Omental fat pad (tissue), 4 donors: ENCODE data around the gene CPLX3. TPM values are rescaled to one million over a fixed set of nuclear protein-coding genes. Genes with fewer than 3 reads are reported as not detected.

ENCODE experiments used
- ATAC-seq: fragments of 150-250 bp; one replicate; pipeline ENCODE4 v1.9.1; 2016; ENCODE audit warnings: mild to moderate bottlenecking, moderate library complexity; ENCODE audit not compliant: low FRiP score
- DNase-seq: peaks from one replicate; pipeline ENCODE4 v3.0.0-alpha.2; 2019; ENCODE audit warnings: low spot score
- total RNA-seq, 4 donors: library from RNA; depleted of rRNA; stranded (reverse); fragments of >200 nt; gene quantifications; one replicate each; pipeline ENCODE4 v1.1.0, GENCODE V29; 2016
- TF ChIP-seq, protein P1 (sequence below), 3 donors: fragments of 450-650 bp; IDR thresholded peaks; one replicate each; pipeline ENCODE4 v1.5.1; 2016 to 2017; ENCODE audit warnings: antibody characterized with exemption in 3 of 3, mild to moderate bottlenecking in 3 of 3, moderate library complexity in 2 of 3

Gene CPLX3
- total RNA-seq, 4 donors from 2014 or later: not detected

DNA sequence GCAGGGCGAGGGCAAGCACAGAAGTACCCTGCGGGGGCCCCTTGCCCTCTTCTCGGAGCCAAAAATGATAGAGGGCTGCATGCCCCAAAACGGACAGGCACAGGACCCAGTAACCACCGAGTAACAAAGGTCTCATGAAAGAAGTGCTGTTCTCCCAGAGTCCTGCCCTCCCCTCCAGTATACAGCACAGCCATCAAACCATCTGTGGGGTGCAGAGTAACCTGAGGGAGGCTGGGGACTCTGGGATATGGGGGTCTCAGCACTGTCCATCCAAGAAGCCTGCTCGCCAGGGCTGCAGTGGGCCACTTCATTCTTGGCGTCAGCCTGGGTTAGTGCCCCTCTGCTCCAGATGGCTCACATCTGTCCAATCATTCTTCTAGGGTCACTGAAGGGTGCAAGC lies 10.4 kb downstream of the CPLX3 start:
- no peak for DNase-seq
- no peak for ATAC-seq
- TF ChIP-seq, protein P1, sequence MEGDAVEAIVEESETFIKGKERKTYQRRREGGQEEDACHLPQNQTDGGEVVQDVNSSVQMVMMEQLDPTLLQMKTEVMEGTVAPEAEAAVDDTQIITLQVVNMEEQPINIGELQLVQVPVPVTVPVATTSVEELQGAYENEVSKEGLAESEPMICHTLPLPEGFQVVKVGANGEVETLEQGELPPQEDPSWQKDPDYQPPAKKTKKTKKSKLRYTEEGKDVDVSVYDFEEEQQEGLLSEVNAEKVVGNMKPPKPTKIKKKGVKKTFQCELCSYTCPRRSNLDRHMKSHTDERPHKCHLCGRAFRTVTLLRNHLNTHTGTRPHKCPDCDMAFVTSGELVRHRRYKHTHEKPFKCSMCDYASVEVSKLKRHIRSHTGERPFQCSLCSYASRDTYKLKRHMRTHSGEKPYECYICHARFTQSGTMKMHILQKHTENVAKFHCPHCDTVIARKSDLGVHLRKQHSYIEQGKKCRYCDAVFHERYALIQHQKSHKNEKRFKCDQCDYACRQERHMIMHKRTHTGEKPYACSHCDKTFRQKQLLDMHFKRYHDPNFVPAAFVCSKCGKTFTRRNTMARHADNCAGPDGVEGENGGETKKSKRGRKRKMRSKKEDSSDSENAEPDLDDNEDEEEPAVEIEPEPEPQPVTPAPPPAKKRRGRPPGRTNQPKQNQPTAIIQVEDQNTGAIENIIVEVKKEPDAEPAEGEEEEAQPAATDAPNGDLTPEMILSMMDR (IDR thresholded peaks at IDR 0.05): no peak

DNA sequence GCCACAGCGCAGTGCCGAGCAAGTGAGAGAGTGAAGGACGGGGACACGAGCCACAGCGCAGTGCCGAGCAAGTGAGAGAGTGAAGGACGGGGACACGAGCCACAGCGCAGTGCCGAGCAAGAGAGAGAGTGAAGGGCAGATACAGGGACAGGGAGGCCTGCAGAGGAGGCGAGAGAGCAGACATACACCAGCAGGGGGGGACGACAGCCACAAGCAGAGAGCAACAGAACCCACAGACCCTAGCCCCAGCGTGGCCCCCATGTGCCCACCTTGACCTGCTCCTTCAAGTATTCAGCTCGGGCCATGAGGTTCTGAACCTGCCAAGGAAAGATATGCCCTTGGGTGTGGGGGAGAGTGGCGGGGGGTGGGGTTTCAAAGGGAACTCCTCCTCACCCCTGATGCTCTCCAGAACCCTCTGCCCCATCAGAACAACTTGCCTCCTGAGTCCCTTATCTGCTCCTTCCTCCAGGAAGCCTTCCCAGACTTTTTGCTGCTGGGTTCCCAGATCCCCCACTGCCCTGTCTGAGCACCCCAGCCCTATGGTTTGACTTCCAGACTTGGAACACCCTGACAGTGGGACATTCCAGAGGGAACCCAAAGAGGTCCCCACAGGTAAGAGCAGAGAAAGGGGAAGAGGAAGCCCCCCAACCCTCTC lies 11.2 kb downstream of the CPLX3 start:
- no peak for DNase-seq
- TF ChIP-seq, protein P1 (IDR thresholded peaks at IDR 0.05): no peak
- no peak for ATAC-seq

DNA sequence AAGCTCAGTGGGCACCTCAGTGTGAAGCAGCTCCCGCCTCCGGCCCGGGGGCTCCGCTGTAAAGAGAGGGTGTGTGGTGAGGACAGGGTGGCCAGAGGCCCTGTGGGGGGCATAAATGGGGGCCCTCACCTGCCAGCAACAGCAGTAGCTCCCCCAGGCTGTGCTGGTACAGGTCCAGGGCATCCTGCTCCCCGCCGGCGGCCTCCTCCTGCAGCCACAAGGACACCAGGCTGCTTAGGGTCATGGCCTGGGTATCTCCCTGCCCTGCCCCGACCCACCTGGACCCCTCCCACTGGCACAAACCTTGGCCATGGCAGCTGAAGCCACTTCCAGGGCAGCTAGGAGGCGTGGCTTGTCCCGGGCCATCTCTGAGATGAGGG lies 11.7 kb downstream of the CPLX3 start:
- ATAC-seq (no peak), DNase-seq (no peak)
- TF ChIP-seq, protein P1 (IDR thresholded peaks at IDR 0.05): no peak

DNA sequence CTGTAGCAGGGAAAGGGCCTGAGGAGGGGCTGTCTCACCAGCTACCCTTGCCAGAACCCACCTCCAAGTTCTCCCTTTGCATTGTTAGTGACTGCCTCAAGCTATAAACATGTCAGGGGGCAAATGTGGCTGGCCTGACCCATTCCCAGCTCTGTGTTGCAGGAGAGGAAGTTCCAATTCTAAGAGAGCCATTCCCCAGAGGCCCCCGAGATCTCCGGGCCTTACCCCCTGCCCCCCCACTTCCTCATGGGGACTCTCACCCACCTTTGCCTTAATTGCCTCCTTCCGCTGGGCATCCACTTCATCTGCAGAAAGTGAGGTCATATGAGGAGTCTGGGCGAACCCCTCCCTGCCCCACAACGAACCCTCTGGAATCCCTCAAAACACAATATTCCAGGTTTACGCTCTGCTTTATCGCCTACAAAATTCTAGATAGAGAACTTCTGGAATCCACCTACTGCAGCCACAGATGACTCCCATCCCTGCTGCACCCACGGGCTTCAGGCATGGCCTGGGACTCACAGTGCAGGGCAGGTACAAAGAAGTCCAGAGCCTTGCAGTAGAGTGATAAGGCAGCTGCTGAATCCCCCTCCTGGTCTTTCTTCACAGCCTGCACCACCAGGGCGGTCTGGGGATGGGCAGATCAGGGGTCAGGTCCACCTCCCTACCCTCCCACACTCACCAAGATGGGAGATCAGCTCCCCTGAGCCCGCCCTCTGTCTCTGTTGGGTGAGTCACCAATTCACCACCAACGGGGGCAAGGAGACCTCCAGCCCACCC lies 12.5 kb downstream of the CPLX3 start:
- ATAC-seq: no peak
- TF ChIP-seq, protein P1 (IDR thresholded peaks at IDR 0.05): no peak
- DNase-seq: no peak

DNA sequence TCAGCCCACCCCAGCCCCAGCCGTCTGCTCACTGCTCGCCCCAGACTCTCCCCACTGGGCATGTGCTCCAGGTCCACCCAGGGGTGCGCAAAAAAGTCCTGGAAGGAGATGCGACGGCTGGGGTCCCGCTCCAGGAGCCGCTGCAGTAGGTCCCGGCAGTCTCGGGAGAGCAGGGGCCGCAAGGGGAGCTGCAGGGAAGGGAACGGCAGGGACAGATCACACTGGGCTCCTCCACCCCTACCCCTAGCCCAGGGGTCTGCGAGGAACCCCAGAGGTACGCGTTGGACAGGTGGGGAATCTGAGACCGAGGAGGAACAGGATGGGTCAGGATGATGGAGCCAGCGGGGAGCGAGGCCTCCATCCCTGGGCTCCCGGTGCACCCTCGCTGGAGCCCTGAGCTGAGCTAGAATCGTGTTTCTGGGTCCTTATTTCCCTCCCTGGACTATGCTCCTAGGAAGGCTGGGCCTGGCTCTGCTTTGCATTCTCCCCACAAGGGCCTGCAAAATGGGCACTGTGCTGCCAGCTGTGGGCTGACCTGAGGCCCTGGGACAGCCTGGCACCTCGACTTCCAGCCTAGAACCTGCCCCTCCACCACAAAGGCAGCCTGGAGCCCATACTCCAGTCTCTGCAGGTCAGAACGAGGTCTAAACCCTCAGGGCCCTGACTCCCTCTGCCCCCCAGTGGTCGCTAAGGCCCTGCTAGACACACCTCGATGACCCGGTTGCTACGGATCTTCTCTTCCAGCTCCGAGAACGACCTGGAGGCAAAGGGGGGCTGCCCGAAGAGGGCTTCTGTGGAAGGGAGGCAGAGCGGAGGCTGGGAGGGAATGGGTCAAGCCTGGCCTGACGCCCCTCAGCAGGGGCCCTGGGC lies 13.3 kb downstream of the CPLX3 start:
- ATAC-seq (no peak), DNase-seq (no peak)
- TF ChIP-seq, protein P1 (IDR thresholded peaks at IDR 0.05): no peak

DNA sequence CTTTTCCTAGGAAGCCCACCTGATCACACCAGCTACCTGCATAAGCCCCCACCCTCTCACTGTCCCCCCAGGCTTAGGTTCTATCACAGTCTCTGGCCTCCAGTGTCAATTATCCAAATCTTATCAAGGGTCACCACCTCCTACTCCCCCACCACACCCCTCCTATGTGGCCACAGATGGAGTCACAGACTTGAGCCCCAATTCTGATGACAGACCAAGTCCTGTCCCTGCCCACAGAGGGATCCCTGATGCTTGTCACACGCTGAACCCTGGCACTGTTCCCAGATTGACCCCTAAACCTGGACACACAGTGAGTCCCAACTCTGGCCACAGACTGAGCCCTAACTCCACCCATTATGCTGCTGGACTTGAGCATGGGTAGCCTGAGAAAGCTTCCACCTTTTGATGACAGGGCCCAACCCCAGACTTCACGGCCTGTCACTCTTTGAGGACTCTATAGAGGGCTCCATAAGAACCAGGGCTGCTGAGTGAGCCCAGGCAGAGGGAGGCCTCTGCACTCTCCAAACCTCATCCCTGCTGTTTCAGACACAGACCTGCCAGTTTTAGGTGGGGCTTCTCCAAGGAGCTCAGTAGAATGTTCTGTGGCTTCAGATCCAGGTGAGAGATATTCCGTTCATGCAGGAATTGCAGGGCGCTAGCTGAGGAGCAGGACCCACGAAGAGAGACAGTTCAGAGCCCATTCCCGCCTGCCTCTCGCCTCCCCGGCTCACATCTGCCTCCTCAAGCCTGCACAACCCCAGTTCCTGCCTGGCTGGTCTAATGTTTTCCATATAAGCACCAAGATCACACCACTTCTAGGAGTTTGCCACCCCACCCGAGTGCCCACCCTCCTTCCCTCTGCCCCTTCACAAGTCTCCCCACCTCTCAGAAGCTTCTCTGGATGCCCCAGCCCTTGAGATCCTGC lies 14.7 kb downstream of the CPLX3 start:
- ATAC-seq (no peak), DNase-seq (no peak)
- TF ChIP-seq, protein P1 (IDR thresholded peaks at IDR 0.05): no peak
